ENCODE results near the gene SAMD7.

The SAMD7 gene

GRCh38 chr3:169913323-169913722 is 2.0 kb downstream of the SAMD7 start:
- DNase-seq (ENCODE audit: low spot score) = no peak

DNA sequence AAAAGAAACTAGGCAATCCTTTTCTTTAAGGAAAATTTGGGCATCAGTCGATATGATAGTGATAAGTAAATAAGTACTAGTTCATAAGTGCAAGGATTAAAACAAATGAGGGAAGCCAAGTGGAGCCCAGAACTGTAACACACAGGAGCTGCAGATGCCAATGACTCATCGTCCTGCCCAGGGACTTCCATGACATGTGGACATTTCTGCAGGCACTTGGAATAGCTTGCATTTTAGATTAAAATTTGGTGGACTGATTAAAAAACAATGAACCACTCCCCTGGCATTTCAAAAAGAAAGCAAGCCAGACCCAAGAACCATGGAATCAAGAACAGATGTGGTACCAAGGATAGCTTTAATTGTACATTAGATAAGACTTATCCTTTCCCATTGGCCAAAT is 2.9 kb downstream of the SAMD7 start:
- DNase-seq (ENCODE audit: low spot score) = no peak

DNA sequence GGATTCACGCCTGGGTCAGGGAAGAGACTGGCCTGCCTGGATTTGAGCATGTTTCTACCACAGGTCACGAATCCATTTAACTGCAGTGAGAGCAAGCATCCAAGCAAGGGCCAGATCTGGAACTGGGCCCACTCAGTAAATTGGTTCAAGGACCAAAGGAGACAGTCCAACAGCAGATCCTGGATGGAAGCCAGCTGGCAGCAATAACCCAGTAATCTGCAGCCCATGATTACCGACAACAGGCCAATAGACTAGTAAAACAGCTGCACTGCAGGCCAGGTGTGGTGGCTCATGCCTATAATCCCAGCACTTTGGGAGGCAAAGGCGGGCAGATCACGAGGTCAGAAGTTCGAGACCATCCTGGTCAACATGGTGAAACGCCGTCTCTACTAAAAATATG is 11.8 kb downstream of the SAMD7 start:
- no peak for DNase-seq (ENCODE audit: low spot score)

GRCh38 chr3:169923831-169924230 is 12.5 kb downstream of the SAMD7 start:
- DNase-seq (ENCODE audit: low spot score) = no peak

DNA sequence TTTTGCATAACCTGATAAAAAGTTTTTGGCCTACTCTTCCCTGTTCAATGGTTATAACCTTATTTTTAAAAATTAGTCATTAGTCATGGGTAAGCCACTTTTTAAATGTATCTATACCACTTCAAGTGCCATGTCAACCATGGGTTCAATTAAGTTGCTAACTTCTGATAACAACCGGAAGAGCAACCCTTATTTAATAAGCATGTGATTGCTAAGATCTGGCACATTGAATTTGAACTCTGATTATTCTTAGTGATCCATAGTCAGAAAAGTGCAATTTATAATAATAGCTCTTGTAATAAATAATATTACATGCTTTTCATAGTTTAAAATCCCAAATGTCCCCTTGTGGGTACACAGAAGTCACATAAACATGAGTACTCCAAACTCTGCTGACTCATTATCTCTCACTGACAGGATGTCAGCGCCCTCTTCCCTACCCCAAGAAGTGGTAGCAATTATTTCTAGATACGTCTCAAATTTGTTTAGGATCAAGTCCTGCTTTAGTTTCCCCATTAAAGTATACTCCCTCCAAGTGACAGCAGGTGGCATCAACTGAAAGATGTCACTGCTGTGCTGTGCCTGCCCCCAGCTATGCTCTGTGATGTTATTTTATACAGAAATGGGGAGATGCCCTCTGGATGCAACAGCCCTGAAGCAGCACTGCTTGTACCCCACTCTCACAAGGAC is 18.6 kb downstream of the SAMD7 start:
- DNase-seq (ENCODE audit: low spot score) = no peak

DNA sequence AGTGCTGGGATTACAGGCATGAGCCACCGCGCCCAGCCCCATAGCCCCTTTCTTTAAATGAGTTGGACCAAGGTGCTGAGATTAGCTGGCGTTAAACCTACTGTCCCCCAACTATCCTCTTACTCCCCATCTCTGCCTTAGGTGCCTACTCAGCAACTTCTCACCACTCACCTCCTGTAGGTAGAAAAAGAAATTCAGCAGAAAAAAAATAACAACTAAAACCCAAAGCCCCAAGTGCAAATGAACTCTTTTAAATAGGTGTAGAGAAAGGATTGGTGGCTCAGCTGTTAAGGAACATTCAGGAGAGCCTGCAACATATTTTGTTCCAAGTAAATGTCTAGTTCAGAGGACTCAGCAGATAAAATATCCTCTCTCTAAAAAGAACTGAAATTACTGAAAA is 19.5 kb downstream of the SAMD7 start:
- no peak for DNase-seq (ENCODE audit: low spot score)

DNA sequence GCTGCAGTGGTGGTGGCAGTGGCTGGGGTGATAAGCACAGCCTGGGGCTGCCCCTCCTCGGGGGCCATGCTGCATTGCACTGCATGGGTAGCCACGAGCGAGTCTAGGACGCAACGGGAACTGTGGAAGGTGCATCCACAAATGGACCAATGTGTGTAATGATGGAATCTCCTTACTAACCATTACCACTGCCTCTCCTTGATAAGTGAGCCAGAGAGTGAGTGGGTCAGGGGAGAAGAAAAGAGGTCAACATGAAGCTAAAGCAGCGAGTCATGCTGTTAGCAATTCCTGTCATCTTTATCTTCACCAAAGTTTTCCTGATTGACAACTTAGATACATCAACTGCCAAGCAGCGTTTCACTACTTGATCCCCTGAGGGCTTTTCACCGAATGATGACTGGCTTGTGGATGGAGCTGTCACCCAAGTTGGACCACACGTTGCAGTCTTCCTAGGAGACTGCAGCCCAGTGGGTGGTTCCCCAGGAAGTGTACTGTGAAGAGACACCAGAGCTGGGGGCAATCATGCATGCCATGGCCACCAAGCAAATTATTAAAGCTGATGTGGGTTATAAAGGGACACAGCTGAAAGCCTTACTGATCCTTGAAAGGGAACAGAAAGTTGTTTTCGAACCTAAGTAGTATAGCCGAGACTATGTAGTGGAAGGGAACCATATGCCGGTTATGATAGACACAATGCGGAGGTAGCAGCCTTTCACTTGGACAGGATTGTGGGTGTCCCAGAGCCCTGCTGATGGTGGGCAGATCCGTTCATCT is 20.6 kb downstream of the SAMD7 start:
- DNase-seq (ENCODE audit: low spot score) = no peak

GRCh38 chr3:169939320-169939719 is 27.9 kb downstream of the SAMD7 start:
- DNase-seq (ENCODE audit: low spot score) = no peak

DNA sequence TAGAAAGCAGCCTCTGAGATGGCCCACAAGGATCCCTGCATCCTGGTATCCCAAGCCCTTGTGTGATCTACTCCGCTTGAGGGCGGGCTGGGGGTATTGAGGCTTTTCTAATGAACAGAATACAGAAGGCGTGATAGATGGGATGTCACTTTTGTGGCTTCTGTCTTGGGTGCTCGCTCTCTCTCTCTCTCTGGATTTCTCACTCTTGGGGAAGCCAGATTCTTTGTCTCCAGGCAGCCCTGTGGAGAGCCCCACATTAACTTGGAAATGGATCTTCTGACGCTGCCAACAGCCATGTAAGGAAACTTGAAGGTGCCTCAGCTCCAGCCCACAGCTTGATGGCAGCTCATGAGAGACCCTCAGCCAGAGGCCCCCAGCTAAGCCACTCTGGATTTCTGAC is 28.4 kb downstream of the SAMD7 start:
- no peak for DNase-seq (ENCODE audit: low spot score)

DNA sequence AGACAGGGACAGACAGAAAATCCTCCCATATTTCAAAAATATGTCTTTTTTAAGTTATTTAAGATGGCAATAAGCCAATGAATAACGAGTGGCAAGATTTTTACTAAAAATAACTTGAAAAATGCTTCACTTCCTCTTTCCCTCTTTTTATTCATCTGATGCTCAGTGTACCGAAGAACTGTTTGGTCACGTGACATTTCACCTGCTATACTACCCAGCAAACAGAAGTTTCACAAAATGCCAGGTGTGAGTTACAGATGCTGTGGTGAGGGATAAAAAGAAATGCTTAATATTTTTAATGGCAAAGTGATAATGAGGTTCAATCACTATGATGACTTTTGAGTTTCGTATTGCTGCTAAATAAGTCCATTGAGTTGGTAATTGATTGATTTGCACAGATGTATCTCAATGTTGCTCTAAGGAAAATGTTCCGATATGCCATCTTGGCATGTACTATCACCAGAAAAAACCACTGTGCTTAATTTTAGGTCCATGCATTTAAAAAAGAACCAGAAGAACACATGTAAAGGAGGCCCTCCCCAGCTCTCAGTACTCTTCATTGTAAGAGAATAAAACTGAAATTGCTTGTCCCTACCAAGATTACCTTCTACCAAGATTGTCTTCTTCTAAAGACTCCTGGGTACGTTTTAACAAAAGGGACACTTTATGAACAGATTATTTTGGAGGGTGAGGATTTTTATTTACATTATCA is 29.3 kb downstream of the SAMD7 start:
- no peak for DNase-seq (ENCODE audit: low spot score)

DNA sequence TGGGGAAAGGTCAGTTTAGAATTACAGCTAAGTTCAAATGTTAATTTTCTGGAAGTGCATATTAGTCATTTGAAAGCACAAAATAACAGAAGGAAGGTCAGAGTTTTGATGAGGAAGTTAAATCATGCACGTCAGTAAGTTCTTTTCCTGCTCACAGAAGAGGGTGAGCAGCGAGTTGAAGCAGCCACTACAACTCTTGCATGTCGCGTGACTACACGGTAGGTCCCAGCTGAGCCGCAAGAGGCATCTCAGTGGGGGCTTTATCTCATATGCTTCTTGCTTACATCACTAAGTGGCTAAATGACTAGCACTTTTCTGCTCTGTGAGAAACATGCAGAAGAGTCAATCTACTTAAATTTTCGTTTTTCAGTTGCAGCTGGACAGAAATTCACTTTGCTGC is 33.9 kb downstream of the SAMD7 start:
- no peak for DNase-seq (ENCODE audit: low spot score)

- no peak for DNase-seq (ENCODE audit: low spot score)
Measured at GRCh38 chr3:169946336-169946735, 35.0 kb downstream of the SAMD7 start.

DNA sequence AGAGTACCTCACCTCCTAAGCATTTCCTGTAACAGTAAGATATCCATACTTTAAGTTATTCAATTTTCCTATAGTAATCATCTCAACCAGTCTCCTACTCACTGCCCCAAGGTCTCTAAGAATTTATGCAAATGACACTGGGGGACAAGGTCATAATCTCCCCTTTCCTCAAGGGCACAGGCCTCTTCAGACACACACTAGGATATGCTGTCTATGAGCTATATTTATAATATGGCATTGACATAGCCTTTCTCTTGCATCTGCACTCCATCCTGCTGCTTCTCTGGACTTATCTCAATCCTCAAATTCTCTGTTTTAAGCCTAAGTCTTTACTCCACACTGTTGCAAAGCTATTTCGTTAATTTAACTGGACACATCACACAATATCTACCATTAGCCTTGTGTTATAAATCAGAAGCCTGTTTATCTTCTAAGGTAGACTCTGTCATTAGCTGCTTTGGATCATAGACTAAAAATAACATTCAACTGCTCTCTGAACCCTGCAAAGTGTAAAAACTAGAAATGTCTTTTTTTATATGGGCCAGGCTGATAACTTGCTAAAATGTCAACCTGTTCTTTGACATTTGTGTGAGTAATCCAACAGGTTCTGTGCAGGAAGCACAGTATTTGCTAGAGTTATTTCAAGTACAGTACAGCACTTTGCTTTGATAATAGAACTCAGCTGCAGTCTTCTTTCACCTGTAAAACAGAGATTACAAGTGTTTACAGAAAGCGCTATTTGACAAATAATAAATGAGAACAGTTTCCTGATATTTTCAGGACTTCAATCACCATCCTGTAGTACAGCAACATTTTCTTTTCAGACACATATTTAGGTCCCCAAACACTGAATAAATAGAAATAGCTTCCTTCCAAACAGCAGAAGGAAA is 37.4 kb downstream of the SAMD7 start:
- DNase-seq (ENCODE audit: low spot score) = no peak

DNA sequence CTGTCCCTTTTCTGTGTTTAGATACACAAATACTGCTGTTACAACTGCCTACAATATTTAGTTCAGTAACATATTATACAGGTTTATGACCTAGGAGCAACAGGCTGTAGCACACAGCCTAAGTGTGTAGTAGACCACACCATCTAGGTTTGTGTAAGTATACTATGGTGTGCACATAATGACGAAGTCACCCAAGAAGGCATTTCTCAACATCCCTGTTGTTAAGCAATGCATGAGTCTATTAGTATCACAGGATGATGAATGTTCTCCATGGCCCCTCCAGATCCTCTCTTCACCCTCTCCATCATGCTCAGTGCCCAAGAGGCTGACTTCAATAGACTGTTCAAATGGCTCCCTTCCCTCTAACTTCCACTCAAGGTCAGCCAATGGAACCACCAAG is 40.7 kb downstream of the SAMD7 start:
- no peak for DNase-seq (ENCODE audit: low spot score)

DNA sequence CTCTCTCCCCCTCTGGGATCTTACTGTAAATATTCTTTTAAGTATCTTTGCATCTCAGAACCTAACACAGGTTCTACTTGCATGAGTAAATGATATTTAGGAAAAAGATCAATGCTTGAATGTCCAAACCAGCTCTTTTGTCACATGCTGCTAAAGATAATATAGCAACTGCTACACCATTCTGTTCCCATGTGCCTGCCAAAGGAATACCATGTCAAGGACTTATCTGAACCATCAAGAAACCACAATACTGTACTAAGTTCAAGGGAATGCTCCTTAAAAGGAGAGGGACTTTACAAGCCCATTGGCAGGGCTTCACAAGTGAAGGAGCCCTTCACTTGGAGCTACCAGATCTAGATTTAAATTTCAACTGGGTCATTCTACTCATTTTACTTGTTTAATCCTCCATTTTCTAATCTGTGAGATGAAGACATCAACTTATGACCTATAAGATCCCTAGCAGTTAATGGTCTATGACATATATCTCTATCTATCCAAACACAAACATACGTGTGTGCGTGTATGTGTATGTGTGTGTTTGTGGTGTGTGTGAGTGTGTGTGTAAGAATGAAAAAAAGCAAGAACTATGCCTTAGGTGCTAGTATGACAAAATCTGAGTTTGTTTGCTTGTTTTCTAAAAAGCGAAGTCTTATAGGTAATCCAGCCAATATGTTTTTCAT is 42.2 kb downstream of the SAMD7 start:
- DNase-seq (ENCODE audit: low spot score) = no peak

DNA sequence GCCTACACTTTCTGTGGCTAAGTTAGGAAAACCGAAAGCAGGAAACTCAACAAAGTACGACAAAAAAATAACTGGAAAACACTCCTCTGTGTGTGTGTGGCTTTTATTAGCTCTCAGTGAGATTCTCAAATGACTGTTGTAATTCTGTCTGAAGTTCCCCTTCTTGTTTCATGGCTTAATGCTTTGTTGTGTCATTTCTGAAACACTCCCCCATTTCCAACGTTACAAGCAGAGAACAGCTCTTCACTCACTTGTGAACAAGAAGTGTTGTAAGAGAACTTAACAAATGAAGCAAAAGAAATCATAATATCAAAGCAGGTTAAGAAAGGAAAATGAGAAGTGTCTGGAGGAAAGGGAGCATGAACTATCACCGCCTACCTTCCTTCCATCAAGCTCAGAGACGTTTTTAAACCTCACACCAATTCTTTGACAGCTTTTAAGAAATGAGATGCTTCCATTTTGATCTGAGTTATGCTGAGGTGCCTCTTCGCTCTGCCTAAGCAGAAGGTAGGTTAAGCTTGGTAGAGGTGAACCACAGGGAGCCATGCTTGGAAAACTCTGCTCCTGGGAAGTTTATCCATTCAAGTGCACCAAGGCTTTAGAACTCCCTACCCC is 42.9 kb downstream of the SAMD7 start:
- no peak for DNase-seq (ENCODE audit: low spot score)

DNA sequence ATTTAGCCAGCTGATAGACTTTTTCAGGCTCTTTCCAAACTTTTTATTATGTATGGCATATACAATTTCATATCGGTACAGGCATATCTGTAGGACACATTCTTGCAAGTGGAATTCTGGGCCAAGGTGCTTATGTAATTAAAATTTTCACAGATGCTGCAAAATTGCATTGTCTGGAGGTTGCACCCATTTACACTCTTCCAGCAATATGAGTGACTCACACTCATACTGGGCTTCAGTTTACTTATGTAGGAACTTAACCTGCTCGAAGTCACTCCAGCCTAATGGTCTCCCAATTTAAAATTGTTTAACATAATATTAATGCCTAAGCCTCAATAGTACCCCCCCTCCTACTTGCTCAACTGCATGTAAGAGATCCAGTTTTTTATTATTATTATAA is 44.0 kb downstream of the SAMD7 start:
- no peak for DNase-seq (ENCODE audit: low spot score)

DNA sequence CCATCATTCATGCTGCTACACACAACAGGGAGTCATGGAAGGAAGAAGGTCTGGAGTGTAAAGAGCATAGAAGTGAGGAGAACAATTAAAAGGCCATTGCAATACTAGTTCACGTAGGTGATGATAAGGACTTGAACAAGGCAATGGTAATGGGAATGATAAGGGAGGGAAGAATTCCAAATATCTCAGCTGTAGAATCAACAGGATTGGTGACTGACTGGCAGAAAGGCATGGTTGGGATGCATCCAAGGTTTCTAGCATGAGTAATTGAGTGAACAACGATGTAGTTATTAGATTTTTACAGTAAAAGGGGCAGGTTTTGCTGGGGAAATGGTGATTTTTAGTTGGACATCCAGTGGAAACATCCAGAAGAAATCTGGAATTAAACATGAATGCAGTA is 52.8 kb downstream of the SAMD7 start:
- DNase-seq (ENCODE audit: low spot score) = no peak

DNA sequence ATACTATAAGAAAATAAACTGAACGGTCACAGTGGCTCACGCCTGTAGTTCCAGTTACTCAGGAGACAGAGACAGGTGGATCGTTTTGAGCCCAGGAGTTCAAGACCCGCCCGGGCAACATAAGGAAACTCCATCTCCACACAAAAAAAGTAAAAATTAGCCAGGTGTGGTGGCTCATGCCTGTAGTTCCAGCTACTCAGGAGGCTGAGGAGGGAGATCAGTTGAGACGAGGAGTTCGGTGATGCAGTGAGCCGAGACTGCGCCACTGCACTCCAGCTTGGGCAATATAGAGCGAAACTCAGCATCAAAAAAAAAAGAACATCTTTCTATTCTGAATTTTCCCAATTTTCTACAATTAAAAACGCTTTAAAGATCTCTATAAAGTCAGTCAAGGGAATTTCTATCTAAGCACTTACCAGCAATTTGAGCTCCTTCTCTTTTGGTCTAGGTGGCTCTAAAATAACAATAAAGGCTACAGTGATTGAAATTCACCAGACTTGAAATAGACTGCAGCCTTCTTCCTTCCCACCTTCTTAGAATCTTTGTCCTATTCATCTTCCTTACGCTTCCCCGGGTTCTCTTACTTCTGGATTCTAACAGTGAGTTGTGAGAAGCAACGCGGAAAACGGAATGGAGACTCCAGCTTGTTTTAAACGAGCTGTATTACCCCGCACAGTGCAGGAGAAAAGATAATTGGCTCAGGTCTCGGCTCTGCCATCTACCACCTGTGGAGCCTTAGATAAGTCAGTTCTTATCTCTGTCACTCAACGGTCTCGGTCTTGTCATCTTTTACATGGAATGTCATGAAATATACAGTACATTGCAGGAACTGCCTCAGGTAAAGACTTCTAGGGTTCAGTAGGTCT is 54.4 kb downstream of the SAMD7 start:
- peak; percentile 18 for DNase-seq (ENCODE audit: low spot score)

GRCh38 chr3:169966428-169966950 is 55.1 kb downstream of the SAMD7 start, which contains the start of gene SEC62:
SEC62 (plus strand) TSS chr3:169966807; CDS start chr3:169966823, 16 bp downstream.
- DNase-seq (ENCODE audit: low spot score) = peak; percentile 96
